DND-41 (cell line): ENCODE data around the gene PLVAP.

Experiments used
- CTCF ChIP-seq: IDR thresholded peaks from 2 replicates; pipeline ENCODE4 v1.5.1; 2012; ENCODE audit warnings: borderline replicate concordance, low read length, moderate library complexity, mild to moderate bottlenecking; ENCODE audit not compliant: poor library complexity, severe bottlenecking; ENCODE audit errors: extremely low read depth
- EZH2 ChIP-seq: IDR thresholded peaks from 3 replicates; pipeline ENCODE4 v1.6.1; 2012; ENCODE audit warnings: borderline replicate concordance, low read depth, mild to moderate bottlenecking, moderate library complexity, low read length, inconsistent platforms; ENCODE audit not compliant: severe bottlenecking

- no peak for TF ChIP-seq CTCF
- no peak for TF ChIP-seq EZH2
Measured at GRCh38 chr19:17411801-17412200, 34.7 kb upstream of the PLVAP start.
